HT1080 (cell line): ENCODE data around the gene PODXL. TPM values are rescaled to one million over a fixed set of nuclear protein-coding genes. Genes with fewer than 3 reads are reported as not detected.

Experiments used
- DNase-seq: peaks from one replicate; pipeline ENCODE4 v3.0.0-alpha.2; 2015; ENCODE audit warnings: low read depth
- polyA plus RNA-seq, 2 experiments: library from polyadenylated mRNA; depleted of rRNA; stranded (reverse); fragments of >200 nt; gene quantifications; 2 replicates each; pipeline ENCODE4 v1.2.3, GENCODE V29; 2015
- total RNA-seq: library from RNA; depleted of rRNA; stranded (reverse); fragments of >200 nt; shearing (Covaris generic); gene quantifications from 2 replicates; pipeline ENCODE4 v1.2.3, GENCODE V29; 2014; rRNA removed

The PODXL gene
- 111 and 131 TPM in 2 replicates for total RNA-seq
- 85.8 and 108 TPM in 2 replicates for polyA plus RNA-seq (2015; cell fraction: cytosol; rRNA removed)
- polyA plus RNA-seq (2015; cell fraction: nucleus; rRNA removed), result 215 and 216 TPM in 2 replicates

- peak; percentile 78 for DNase-seq
These were observed at the start of gene PODXL for GRCh38 chr7:131556053-131556908. Gene PODXL, minus strand, starts transcription at chr7:131556628. Its CDS starts 269 bp downstream, at chr7:131556359.

GRCh38 chr7:131605280-131605878, 49.0 kb upstream of the PODXL start:
- DNase-seq, result no peak

GRCh38 chr7:131604841-131605279, 48.4 kb upstream of the PODXL start:
- DNase-seq, result peak; percentile 97

GRCh38 chr7:131603932-131604331, 47.5 kb upstream of the PODXL start:
- peak; percentile 44 for DNase-seq

- DNase-seq, result no peak
These were observed 46.6 kb upstream of the PODXL start for GRCh38 chr7:131602994-131603372.

- DNase-seq, result peak; percentile 13
These were observed 46.0 kb upstream of the PODXL start for GRCh38 chr7:131602304-131602993.

- DNase-seq, result peak; percentile 24
These were observed 43.9 kb upstream of the PODXL start for GRCh38 chr7:131600085-131600881.

- DNase-seq, result no peak
These were observed 40.4 kb upstream of the PODXL start for GRCh38 chr7:131596785-131597184.

GRCh38 chr7:131595699-131596098, 39.3 kb upstream of the PODXL start:
- no peak for DNase-seq

GRCh38 chr7:131591687-131592319, 35.4 kb upstream of the PODXL start:
- no peak for DNase-seq

- DNase-seq, result no peak
These were observed 31.0 kb upstream of the PODXL start for GRCh38 chr7:131587315-131587923.

- no peak for DNase-seq
These were observed 30.3 kb upstream of the PODXL start for GRCh38 chr7:131586759-131587158.

GRCh38 chr7:131586259-131586658, 29.8 kb upstream of the PODXL start:
- DNase-seq, result no peak

GRCh38 chr7:131583430-131583829, 27.0 kb upstream of the PODXL start:
- DNase-seq, result peak; percentile 48

- peak; percentile 76 for DNase-seq
These were observed 25.0 kb upstream of the PODXL start for GRCh38 chr7:131581241-131582051.

GRCh38 chr7:131578602-131579001, 22.2 kb upstream of the PODXL start:
- no peak for DNase-seq

- DNase-seq, result peak; percentile 86
These were observed 18.3 kb upstream of the PODXL start for GRCh38 chr7:131574741-131575140.

GRCh38 chr7:131570401-131570800, 14.0 kb upstream of the PODXL start:
- DNase-seq, result no peak

- DNase-seq, result no peak
These were observed 12.5 kb upstream of the PODXL start for GRCh38 chr7:131568970-131569369.
